Subcutaneous adipose tissue (tissue), 4 donors: Measurements from ENCODE around the gene RDH14. TPM values are rescaled to one million over a fixed set of nuclear protein-coding genes. Genes with fewer than 3 reads are reported as not detected.

Experiments used
- small RNA-seq: library from RNA; depleted of rRNA; stranded (forward); fragments of <200 nt; gene quantifications from one replicate; pipeline ENCODE3, GENCODE V24; 2016
- total RNA-seq, 4 donors: library from RNA; depleted of rRNA; stranded (reverse); fragments of >200 nt; gene quantifications; one replicate each; pipeline ENCODE4 v1.1.0, GENCODE V29; 2016
- TF ChIP-seq, protein P1 (sequence below): fragments of 450-650 bp; IDR thresholded peaks from one replicate; pipeline ENCODE4 v1.5.1; 2016; ENCODE audit warnings: low read depth, mild to moderate bottlenecking, control low read depth, antibody characterized with exemption, moderate library complexity

The RDH14 gene
- total RNA-seq, 4 donors from 2014 or later, result 22.2 to 36.1 (median 29.5) TPM

DNA sequence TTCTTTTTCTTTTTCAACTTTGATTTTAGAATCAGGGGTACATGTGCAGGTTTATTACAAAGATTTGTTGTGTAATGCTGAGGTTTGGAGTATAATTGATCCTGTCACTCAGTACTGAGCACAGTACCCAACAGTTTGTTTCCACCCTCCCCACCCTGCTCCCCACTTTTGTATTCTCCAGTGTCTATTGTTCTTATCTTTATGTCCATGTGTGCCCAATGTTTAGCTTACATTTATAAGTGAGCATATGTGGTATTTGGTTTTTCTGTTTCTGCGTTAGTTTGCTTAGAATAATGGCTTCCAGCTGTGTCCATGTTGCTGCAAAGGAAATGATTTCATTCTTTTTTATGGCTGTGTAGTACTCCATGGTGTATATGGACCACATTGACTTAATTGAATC lies 43.1 kb downstream of the RDH14 start:
- TF ChIP-seq, protein P1, sequence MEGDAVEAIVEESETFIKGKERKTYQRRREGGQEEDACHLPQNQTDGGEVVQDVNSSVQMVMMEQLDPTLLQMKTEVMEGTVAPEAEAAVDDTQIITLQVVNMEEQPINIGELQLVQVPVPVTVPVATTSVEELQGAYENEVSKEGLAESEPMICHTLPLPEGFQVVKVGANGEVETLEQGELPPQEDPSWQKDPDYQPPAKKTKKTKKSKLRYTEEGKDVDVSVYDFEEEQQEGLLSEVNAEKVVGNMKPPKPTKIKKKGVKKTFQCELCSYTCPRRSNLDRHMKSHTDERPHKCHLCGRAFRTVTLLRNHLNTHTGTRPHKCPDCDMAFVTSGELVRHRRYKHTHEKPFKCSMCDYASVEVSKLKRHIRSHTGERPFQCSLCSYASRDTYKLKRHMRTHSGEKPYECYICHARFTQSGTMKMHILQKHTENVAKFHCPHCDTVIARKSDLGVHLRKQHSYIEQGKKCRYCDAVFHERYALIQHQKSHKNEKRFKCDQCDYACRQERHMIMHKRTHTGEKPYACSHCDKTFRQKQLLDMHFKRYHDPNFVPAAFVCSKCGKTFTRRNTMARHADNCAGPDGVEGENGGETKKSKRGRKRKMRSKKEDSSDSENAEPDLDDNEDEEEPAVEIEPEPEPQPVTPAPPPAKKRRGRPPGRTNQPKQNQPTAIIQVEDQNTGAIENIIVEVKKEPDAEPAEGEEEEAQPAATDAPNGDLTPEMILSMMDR, result no peak

- TF ChIP-seq, protein P1, result no peak
Measured at GRCh38 chr2:18516112-18516511, 44.3 kb downstream of the RDH14 start.

DNA sequence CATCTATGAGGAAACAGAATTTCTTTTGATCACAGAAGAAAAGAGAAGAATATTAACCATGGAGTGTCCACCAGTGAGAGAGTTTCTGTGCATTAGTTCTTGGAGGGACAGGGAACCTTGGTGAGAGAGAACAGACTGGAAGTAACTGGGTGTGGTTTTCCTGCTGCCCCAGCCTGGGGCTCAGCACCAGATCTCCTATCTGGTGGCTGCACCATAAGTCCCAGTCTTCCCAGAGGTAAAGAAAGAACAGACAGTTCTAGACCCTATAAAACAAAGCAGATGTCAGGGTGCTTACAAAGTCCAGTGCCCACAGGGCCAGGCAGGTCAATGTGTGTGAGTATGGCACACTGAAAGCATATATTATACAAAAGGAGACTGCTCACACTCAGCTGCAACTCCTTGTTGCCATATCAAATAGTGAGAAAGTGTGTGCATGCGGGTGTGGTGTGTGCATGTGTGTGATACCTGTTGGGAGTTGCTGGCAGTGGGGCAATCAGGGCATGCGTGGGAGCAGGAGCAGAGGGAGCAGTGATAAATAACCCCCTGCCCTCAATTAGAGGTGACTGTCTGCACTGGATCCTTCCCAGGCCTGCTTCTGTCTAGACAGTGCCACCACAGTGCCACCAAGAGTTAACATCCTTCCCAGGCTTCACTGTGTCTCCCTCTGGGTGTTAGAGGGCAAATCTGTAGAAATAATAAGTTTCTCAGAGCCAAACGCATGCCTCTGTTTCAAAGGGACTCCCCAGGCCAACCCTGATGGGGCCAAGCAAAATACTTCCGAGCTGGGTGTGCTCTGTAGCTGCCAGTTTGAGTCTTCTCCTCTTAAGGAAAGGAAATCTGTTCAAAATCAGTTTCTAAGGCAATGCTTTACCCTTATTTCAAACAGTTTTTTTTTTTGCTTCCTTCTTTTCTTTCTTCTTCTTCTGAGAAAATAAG lies 45.7 kb downstream of the RDH14 start:
- TF ChIP-seq, protein P1, result no peak

DNA sequence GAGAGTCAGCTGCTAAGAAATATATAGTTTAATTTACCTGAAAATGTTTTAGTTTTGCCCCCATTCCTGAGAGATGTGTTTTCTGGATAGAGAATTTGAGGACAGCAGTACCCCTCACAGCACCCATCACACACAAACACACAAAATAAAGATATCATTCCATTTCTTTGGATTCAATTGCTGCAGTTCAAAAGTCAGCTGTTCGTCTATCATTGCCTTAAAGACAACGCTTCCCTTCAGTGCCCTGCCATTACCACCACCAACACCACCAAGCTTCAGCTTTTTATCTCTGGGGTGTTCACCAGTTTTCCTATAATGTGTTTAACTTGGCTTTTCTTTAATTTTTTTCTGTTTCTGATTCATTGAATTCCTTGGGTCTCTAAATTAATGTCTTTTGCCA lies 49.7 kb downstream of the RDH14 start:
- TF ChIP-seq, protein P1, result no peak

GRCh38 chr2:18506883-18507509 lies 53.5 kb downstream of the RDH14 start:
- TF ChIP-seq, protein P1, result no peak

DNA sequence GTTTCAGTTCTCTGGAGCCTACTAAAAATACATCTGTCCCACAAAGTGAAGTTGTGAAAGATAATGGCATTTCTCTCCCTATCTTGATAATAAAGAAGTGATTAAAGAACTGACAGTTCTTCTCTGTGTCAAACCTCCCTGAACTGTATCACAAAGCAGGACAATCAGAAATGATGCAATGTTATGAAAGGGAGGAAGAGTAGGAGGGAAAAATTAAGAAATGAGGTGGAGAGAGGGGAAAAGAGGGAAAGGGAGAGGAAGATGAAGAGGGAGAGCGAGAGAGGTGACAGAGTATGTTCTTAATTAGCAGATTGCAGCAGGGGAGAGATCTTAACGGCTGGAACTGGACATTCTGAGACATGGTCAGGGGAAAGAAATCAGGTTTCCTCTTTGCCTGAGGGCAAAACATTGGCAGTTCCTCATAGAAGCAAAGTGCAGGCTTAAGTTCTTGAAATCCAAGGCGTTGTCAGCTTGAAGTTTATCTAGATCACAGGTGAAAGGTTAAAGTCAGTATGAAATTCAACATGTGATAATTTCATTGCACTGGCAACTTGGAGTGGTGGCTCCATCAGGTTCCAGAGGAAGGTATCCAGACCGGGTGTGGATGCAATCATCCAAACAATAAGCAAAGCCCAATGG lies 54.6 kb downstream of the RDH14 start:
- TF ChIP-seq, protein P1, result no peak

Small RNA genes within 50 kb of the gene (small RNA-seq; reads per million reads assigned to genes)
- gene RNU6-1215P, result not detected

Other genes with a start within 250 kb of the RDH14 start
- not detected for gene NT5C1B, start 28.9 kb upstream of the RDH14 start, total RNA-seq